Measurements from ENCODE around the gene TBX1.

DNA sequence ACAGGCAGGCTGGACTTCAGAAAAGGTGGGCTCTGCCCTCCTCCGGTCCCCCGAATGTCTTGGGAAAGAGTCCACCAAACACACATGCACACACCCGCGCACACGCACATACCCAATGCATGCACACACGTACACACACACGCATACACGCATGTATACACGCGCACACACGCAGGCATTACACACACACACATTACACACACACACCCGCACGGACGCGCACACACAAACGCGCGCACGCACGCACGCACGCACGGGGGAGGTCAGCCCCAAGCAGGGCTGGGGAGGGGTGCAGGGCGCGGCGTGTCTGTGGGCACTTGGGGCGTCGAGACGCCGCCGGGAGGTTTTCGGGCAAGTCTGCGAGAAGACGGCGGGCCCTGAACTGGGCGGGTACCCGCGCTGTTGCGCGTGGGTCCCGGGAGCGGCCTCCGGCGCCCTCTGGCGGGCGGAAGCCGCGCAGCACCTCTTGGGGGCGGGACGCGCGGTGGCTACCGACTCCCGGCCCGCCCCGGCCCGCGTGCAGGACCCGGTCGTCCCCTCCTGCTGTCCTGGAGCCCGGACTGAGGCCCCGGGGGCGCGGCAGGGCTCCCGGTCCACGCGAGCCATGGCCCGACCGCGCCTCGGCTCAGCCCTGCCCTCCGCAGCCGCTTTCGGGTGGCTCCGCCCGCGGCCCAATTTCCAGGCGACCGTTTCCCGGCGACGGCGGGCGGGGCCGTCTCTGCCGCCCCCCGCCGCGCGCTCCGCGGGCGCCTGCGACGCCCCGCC, 42.7 kb upstream of the TBX1 start:
- peak in 5 of 7 experiments; percentile 35 to 98 (median 96) for TF ChIP-seq CTCF (IDR thresholded peaks at IDR 0.05)
- TF ChIP-seq POLR2A (IDR thresholded peaks at IDR 0.05): no peak

Data from stomach (tissue), 4 donors.